Adrenal gland (tissue), 12 donors: ENCODE measurements around the gene RALGPS1. TPM values are rescaled to one million over a fixed set of nuclear protein-coding genes. Genes with fewer than 3 reads are reported as not detected.

Experiments
- DNase-seq, 7 donors: peaks; one replicate each; pipeline ENCODE4 v3.0.0-alpha.2; 2019 to 2020
- H3K27ac ChIP-seq, 5 donors: fragments of 200-600 bp; sonication (generic) in 4 of 5; 1 replicate in 3 of 5; 2 replicates in 2 of 5; pipeline versions ENCODE4 v1.5.1 to v1.8.0; 2016 to 2020; ENCODE audit warnings: mild to moderate bottlenecking in 1 of 5
- H3K27me3 ChIP-seq: fragments of 200-600 bp; 2 replicates; pipeline ENCODE4 v1.8.0; 2021
- H3K36me3 ChIP-seq, 2 donors: fragments of 200-600 bp; replicated peaks in 1 of 2; 1 replicate in 1 of 2; 2 replicates in 1 of 2; pipeline versions ENCODE4 v1.5.1 to v1.8.0; 2018 to 2022
- H3K4me1 ChIP-seq, 2 donors: fragments of 200-600 bp; replicated peaks in 1 of 2; 1 replicate in 1 of 2; 2 replicates in 1 of 2; pipeline versions ENCODE4 v1.5.1 to v1.8.0; 2018 to 2021
- H3K4me3 ChIP-seq, 4 donors: fragments of 200-600 bp; sonication (generic) in 3 of 4; one replicate each; pipeline ENCODE4 v1.5.1; 2016 to 2018
- H3K9me3 ChIP-seq, 3 donors: fragments of 200-600 bp; sonication (generic) in 1 of 3; replicated peaks in 1 of 3; 1 replicate in 2 of 3; 2 replicates in 1 of 3; pipeline versions ENCODE4 v1.5.1 to v1.8.0; 2016 to 2021
- POLR2A ChIP-seq, 2 donors: fragments of 450-650 bp; IDR thresholded peaks; one replicate each; pipeline ENCODE4 v1.6.1; 2017; ENCODE audit warnings: antibody characterized with exemption in 2 of 2, mild to moderate bottlenecking in 2 of 2, moderate library complexity in 1 of 2
- WGBS, 4 donors: extraction: QIAGEN DNeasy Blood & Tissue Kit in 2 of 4; methylation state at CpG; one replicate each; pipeline versions ENCODE4 v1.1.5 to v1.1.7; 2013 to 2017; 5-methylcytosine and 5-hydroxymethylcytosine counted together
- intact Hi-C, 2 donors: fragments of 100-400 bp; cut with DNase I; formaldehyde crosslinking; loops; one replicate each; pipeline versions ENCODE4 v1.14.1 to v1.15.0; 2022 to 2023
- polyA plus RNA-seq, 3 donors: library from polyadenylated mRNA; stranded (reverse); fragments of 200-250 nt in 2 of 3; fragments of 350-450 nt in 1 of 3; fragmentation: Illumina TruSeq in 1 of 3; extraction: RNeasy Lipid Tissue Mini Kit (QIAGEN cat#74804) in 1 of 3; gene quantifications; one replicate each; pipeline ENCODE4 v1.2.3, GENCODE V29; 2013 to 2014
- total RNA-seq, 9 donors: library from RNA; depleted of rRNA in 4 of 9; stranded (reverse); fragments of >200 nt in 4 of 9; fragments of 120-200 nt in 1 of 9; fragmentation: NEBNext Ultra II Directional in 1 of 9; extraction: Animal tissue kit (Norgen Biotek cat#: 25700) in 1 of 9; gene quantifications; one replicate each; pipeline versions ENCODE4 v1.1.0 to v1.2.4, GENCODE V29; 2013 to 2023
- TF ChIP-seq, protein P1 (sequence below), 6 experiments: fragments of 450-650 bp in 4 of 6; fragments of 200-600 bp in 2 of 6; sonication (generic) in 1 of 6; IDR thresholded peaks; 1 replicate in 5 of 6; 2 replicates in 1 of 6; pipeline versions ENCODE4 v1.5.1 to v1.8.0; 2016 to 2021; ENCODE audit warnings: antibody characterized with exemption in 6 of 6, mild to moderate bottlenecking in 2 of 6, moderate library complexity in 1 of 6
- donor health status: healthy with polysubstance abuse.
- donor health status: Bipolar disorder and iron deficiency.
- donor health status: DM: yes; HTN: yes; CAD: no.
- donor health status: DM: no; HTN: no; CAD: no.
- donor health status: DM: no; HTN: no; CAD: no.
- donor health status: DM: yes; HTN: yes; CAD: no.

The RALGPS1 gene
- total and polyA plus RNA-seq, 12 donors = 2.8 to 9.9 (median 5.1) TPM

GRCh38 chr9:127059765-127060361 is 145.3 kb downstream of the RALGPS1 start:
- H3K9me3 ChIP-seq = no peaks in the 10 kb centered on the region
- intact Hi-C loops = no loop called here
- DNase-seq = peak in 1 of 7 donors; percentile 25
- peaks cover 6 to 9% of the 10 kb centered on the region in 2 donors for H3K4me1 ChIP-seq
- H3K27me3 ChIP-seq = no peaks in the 10 kb centered on the region
- H3K27ac ChIP-seq = no peak overlapping the region
- no peaks in the 10 kb centered on the region for H3K36me3 ChIP-seq
- TF ChIP-seq, protein P1, sequence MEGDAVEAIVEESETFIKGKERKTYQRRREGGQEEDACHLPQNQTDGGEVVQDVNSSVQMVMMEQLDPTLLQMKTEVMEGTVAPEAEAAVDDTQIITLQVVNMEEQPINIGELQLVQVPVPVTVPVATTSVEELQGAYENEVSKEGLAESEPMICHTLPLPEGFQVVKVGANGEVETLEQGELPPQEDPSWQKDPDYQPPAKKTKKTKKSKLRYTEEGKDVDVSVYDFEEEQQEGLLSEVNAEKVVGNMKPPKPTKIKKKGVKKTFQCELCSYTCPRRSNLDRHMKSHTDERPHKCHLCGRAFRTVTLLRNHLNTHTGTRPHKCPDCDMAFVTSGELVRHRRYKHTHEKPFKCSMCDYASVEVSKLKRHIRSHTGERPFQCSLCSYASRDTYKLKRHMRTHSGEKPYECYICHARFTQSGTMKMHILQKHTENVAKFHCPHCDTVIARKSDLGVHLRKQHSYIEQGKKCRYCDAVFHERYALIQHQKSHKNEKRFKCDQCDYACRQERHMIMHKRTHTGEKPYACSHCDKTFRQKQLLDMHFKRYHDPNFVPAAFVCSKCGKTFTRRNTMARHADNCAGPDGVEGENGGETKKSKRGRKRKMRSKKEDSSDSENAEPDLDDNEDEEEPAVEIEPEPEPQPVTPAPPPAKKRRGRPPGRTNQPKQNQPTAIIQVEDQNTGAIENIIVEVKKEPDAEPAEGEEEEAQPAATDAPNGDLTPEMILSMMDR (IDR thresholded peaks at IDR 0.05) = no peak
- TF ChIP-seq POLR2A (IDR thresholded peaks at IDR 0.05) = no peak
- H3K4me3 ChIP-seq = no peak overlapping the region
- WGBS, 4 donors = 69 to 84% (median 77%) methylated on average over 4 of the region's 4 CpGs

DNA sequence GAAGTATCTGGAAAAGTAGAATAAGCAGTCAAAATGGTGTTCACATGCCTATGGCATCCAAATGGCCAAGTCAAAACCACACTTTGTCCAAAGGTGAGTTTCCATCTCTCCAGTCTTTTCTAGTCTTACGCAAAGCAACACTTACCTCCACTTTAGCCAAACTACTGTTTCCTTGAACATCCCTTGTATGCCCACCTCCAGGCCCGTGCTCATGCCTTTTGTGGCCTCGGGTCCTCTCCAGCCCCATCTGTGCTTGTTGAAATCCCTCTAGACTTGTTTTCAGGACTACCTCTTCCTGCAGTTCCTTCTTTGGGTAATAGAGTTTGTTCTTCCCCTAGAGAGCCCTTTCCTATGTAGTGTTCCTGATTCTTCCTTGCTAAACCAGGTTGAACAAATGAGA is 146.8 kb downstream of the RALGPS1 start:
- H3K36me3 ChIP-seq = no peaks in the 10 kb centered on the region
- no peak overlapping the region for H3K4me3 ChIP-seq
- intact Hi-C loops = no loop called here
- WGBS, 4 donors = 96 to 100% (median 98%) methylated on average over 3 of the region's 3 CpGs
- H3K27me3 ChIP-seq = no peaks in the 10 kb centered on the region
- DNase-seq = no peak
- H3K4me1 ChIP-seq = peaks cover 6 to 9% of the 10 kb centered on the region in 2 donors
- TF ChIP-seq, protein P1 (IDR thresholded peaks at IDR 0.05) = no peak
- TF ChIP-seq POLR2A (IDR thresholded peaks at IDR 0.05) = no peak
- no peaks in the 10 kb centered on the region for H3K9me3 ChIP-seq
- no peak overlapping the region for H3K27ac ChIP-seq

DNA sequence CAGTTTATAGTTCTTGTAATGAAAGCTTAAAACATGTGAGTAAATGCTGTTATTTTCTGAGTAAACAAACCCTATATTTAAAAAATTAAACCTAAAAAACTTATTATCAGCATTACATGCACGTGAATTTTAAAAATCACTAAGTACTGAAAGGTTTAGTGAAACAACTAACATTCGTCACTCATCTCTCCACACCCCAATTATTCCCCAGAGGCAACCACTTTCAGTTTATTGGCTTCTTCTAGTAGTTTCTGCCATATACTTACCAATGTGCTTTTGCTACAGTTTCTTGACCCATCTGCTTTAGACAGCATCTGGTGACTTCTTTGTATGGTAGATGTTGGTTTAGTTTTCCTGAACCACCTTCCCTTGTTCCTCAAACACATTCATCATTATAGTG is 149.8 kb downstream of the RALGPS1 start:
- DNase-seq = no peak
- Histone ChIP-seq H3K4me3 (no peak overlapping the region), H3K27ac (no peak overlapping the region), H3K4me1 (no peaks in the 10 kb centered on the region), H3K27me3 (no peaks in the 10 kb centered on the region), H3K9me3 (no peaks in the 10 kb centered on the region), H3K36me3 (no peaks in the 10 kb centered on the region)
- no peak for TF ChIP-seq POLR2A (IDR thresholded peaks at IDR 0.05)
- TF ChIP-seq, protein P1 (IDR thresholded peaks at IDR 0.05) = no peak
- intact Hi-C loops = no loop called here
- WGBS, 4 donors = 81 to 92% (median 86%) methylated on average over 2 of the region's 2 CpGs

GRCh38 chr9:127065592-127065991 is 151.0 kb downstream of the RALGPS1 start:
- no peak overlapping the region for H3K4me3 ChIP-seq
- no peaks in the 10 kb centered on the region for H3K27me3 ChIP-seq
- peak overlapping the region in 1 of 5 donors; percentile 40 for H3K27ac ChIP-seq
- H3K9me3 ChIP-seq = no peaks in the 10 kb centered on the region
- no peaks in the 10 kb centered on the region for H3K36me3 ChIP-seq
- TF ChIP-seq POLR2A (IDR thresholded peaks at IDR 0.05) = no peak
- TF ChIP-seq, protein P1 (IDR thresholded peaks at IDR 0.05) = no peak
- DNase-seq = no peak
- intact Hi-C loops = no loop called here
- 77 to 83% (median 81%) methylated on average over 1 of the region's 1 CpG for WGBS, 4 donors
- H3K4me1 ChIP-seq = no peaks in the 10 kb centered on the region
